Measurements from ENCODE around the gene TOR4A. TPM values are rescaled to one million over a fixed set of nuclear protein-coding genes. Genes with fewer than 3 reads are reported as not detected.

The TOR4A gene
- total and polyA plus RNA-seq, 2 experiments from 2014 or later: 2.0 to 19.0 TPM

GRCh38 chr9:137294681-137295237 lies 17.2 kb downstream of the TOR4A start:
- peak; percentile 74 for DNase-seq (ENCODE audit: low spot score)
- H2AFZ ChIP-seq: peak overlapping the region; percentile 89

GRCh38 chr9:137295238-137295811 lies 17.8 kb downstream of the TOR4A start:
- H3K4me3 Mint-ChIP-seq: peak overlapping the region; percentile 60; the same call in 2 of the 3 replicates
- peak overlapping the region; percentile 78 for H3K4me2 ChIP-seq

More at GRCh38 chr9:137294681-137295237, 17.2 kb downstream of the TOR4A start:
- Histone ChIP-seq H3K36me3 (ENCODE audit: insufficient read depth) (no peaks in the 10 kb centered on the region), H3K27me3 (ENCODE audit: insufficient read depth) (peaks cover 29% of the 10 kb centered on the region), H4K20me1 (replicated peaks; ENCODE audit: insufficient read depth) (peaks cover 11% of the 10 kb centered on the region), H3K4me1 (ENCODE audit: insufficient read depth) (peaks cover 29% of the 10 kb centered on the region), H3K4me2 (peak overlapping the region; percentile 78), H3K27ac (ENCODE audit: low read depth) (no peak overlapping the region), H3K4me3 (peak overlapping the region; percentile 55; the same call in 1 of the 2 replicates), H3K79me2 (replicated peaks; ENCODE audit: insufficient read depth) (no peaks in the 10 kb centered on the region), H3F3A (replicated peaks; ENCODE audit: low read depth) (peaks cover 26% of the 10 kb centered on the region), H3K9me2 (ENCODE audit: insufficient read depth) (no peaks in the 10 kb centered on the region)
- TF ChIP-seq CTCF (conservative IDR thresholded peaks at IDR 0.05; ENCODE audit: low read depth in 2 of 2) (peak; percentile 26 to 51; a peak in 2 of 4 replicates), EZH2 (IDR thresholded peaks at IDR 0.05; ENCODE audit: low read depth, unreplicated experiment) (no peak)
- peaks cover under 1% of the 10 kb centered on the region; the same call in 2 of the 3 replicates for H3K36me3 Mint-ChIP-seq (ENCODE audit: low read depth)
- H3K4me1 Mint-ChIP-seq: peaks cover 34% of the 10 kb centered on the region
- peak overlapping the region; percentile 60 for H3K4me3 Mint-ChIP-seq
- peaks cover 23% of the 10 kb centered on the region for H3K27me3 Mint-ChIP-seq (ENCODE audit: insufficient read depth, low read depth, poor library complexity)
- ATAC-seq: peak; percentile 26
- H3K27ac Mint-ChIP-seq: no peak overlapping the region
- peaks cover 9% of the 10 kb centered on the region for H3K9me3 Mint-ChIP-seq

More at GRCh38 chr9:137295238-137295811, 17.8 kb downstream of the TOR4A start:
- peaks cover 38% of the 10 kb centered on the region for H3K4me1 Mint-ChIP-seq
- DNase-seq (ENCODE audit: low spot score) (peak; percentile 78), ATAC-seq (peak; percentile 41)
- Histone ChIP-seq H3K27ac (ENCODE audit: low read depth) (no peak overlapping the region), H3F3A (replicated peaks; ENCODE audit: low read depth) (peaks cover 26% of the 10 kb centered on the region), H3K36me3 (ENCODE audit: insufficient read depth) (no peaks in the 10 kb centered on the region), H2AFZ (peak overlapping the region; percentile 89), H3K4me1 (ENCODE audit: insufficient read depth) (peaks cover 31% of the 10 kb centered on the region), H3K79me2 (replicated peaks; ENCODE audit: insufficient read depth) (no peaks in the 10 kb centered on the region; the same call in 1 of the 2 replicates), H3K9me2 (ENCODE audit: insufficient read depth) (no peaks in the 10 kb centered on the region), H4K20me1 (replicated peaks; ENCODE audit: insufficient read depth) (peaks cover 11% of the 10 kb centered on the region), H3K4me3 (peak overlapping the region; percentile 55; the same call in 1 of the 2 replicates), H3K27me3 (ENCODE audit: insufficient read depth) (peaks cover 29% of the 10 kb centered on the region)
- TF ChIP-seq CTCF (conservative IDR thresholded peaks at IDR 0.05; ENCODE audit: low read depth in 2 of 2) (peak in 1 of 2 experiments; percentile 66; a peak in 2 of 4 replicates), ZNF462 (CRISPR knock-in tag; IDR thresholded peaks at IDR 0.05) (no peak)
- peaks cover 9% of the 10 kb centered on the region for H3K9me3 Mint-ChIP-seq
- peaks cover 4% of the 10 kb centered on the region; the same call in 2 of the 3 replicates for H3K36me3 Mint-ChIP-seq (ENCODE audit: low read depth)
- H3K27me3 Mint-ChIP-seq (ENCODE audit: insufficient read depth, low read depth, poor library complexity): peaks cover 26% of the 10 kb centered on the region
- no peak overlapping the region for H3K27ac Mint-ChIP-seq

Data from GM23338 (cell line).